IMR-90 (cell line): ENCODE results near the gene TAP2.

Source experiments
- BHLHE40 ChIP-seq: fragments of 150-350 bp; IDR thresholded peaks from 2 replicates; pipeline ENCODE4 v1.6.1; 2016; ENCODE audit warnings: mild to moderate bottlenecking, low read depth, low read length
- CHD1 ChIP-seq: IDR thresholded peaks from 2 replicates; pipeline ENCODE4 v1.6.1; 2012; ENCODE audit warnings: low read depth, low read length, improper control_type of control experiment
- CTCF ChIP-seq: conservative IDR thresholded peaks from 2 replicates; pipeline ENCODE4 v1.5.1; 2012; ENCODE audit warnings: mild to moderate bottlenecking, low read depth, low read length, improper control_type of control experiment
- FOS ChIP-seq: fragments of 150-350 bp; IDR thresholded peaks from 2 replicates; pipeline ENCODE4 v1.6.1; 2016; ENCODE audit warnings: low read depth, low read length
- MAZ ChIP-seq: IDR thresholded peaks from 2 replicates; pipeline ENCODE4 v1.6.1; 2012; ENCODE audit warnings: low read depth, mild to moderate bottlenecking, low read length, improper control_type of control experiment, moderate library complexity, borderline replicate concordance
- POLR2A ChIP-seq: IDR thresholded peaks from 2 replicates; pipeline ENCODE4 v1.6.1; 2012; ENCODE audit warnings: mild to moderate bottlenecking, low read depth, low read length
- RAD21 ChIP-seq: IDR thresholded peaks from 2 replicates; pipeline ENCODE4 v1.6.1; 2012; ENCODE audit warnings: low read length, improper control_type of control experiment
- SMC3 ChIP-seq: fragments of 150-350 bp; IDR thresholded peaks from 2 replicates; pipeline ENCODE4 v1.6.1; 2016; ENCODE audit warnings: low read depth, mild to moderate bottlenecking, antibody characterized with exemption, low read length, moderate library complexity
- USF2 ChIP-seq: fragments of 150-350 bp; IDR thresholded peaks from 2 replicates; pipeline ENCODE4 v1.6.1; 2017; ENCODE audit warnings: mild to moderate bottlenecking, antibody characterized with exemption, low read length, low read depth

DNA sequence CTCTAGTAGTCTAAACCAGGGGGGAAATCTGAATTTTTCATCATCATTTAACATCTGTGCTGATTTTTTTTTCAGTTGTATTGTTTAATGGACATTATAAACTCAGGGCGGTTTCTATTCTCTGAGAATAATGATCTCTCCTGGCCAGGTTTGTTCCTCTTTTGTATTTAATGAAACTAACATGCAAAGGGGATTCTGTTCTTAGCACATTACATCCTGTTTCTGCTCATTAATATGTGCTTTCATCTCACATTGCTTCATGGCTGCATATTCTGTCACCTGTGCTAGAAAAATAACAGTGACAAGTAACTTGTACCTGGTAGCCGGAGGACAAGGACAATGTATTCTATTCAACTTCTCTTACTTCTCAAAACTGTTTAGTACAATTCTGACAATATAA lies 22.5 kb downstream of the TAP2 start:
- no peak for TF ChIP-seq CTCF
- TF ChIP-seq RAD21 = no peak
- TF ChIP-seq POLR2A = no peak
- TF ChIP-seq BHLHE40 = no peak
- TF ChIP-seq SMC3 = no peak
- TF ChIP-seq USF2 = no peak
- no peak for TF ChIP-seq FOS
- no peak for TF ChIP-seq MAZ
- TF ChIP-seq CHD1 = no peak
